ENCODE results near the gene NHSL2. TPM values are rescaled to one million over a fixed set of nuclear protein-coding genes. Genes with fewer than 3 reads are reported as not detected.

Gene NHSL2
- total RNA-seq, 2 experiments from 2014 or later, result not detected

DNA sequence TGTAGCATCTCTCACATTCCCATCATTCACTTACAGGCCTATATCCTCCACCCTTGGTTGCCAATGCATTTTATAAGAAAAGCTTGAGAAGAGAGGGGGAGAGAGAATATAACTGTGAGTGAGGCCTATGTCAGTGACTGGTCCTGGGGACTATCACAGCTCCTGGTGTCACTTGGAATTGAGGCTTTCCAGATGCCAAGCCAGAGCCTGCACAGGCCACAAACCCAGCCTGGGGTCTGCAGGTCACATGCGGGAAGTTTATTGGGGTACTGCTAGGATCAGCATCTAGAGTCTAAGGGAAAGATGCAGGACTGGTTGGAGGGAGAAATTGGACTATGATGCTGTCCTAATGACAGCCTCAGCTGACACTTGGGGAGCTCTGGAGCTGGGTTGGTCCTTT, 173.5 kb downstream of the NHSL2 start:
- Histone ChIP-seq H3K9me3 (ENCODE audit: low read length) (no peaks in the 10 kb centered on the region), H4K20me1 (ENCODE audit: insufficient read depth, low read length) (no peaks in the 10 kb centered on the region), H3K4me2 (ENCODE audit: low read length) (no peak overlapping the region), H3K36me3 (ENCODE audit: insufficient read depth, low read length) (no peaks in the 10 kb centered on the region), H3K4me3 (ENCODE audit: low read depth, low read length, poor library complexity, severe bottlenecking) (no peak overlapping the region), H3K27ac (ENCODE audit: low read depth, low read length, poor library complexity, severe bottlenecking) (no peak overlapping the region), H2AFZ (ENCODE audit: low read length) (no peak overlapping the region), H3K79me2 (ENCODE audit: insufficient read depth, low read depth, low read length) (no peaks in the 10 kb centered on the region), H3K9me2 (ENCODE audit: insufficient read depth, low read length) (no peaks in the 10 kb centered on the region), H3K4me1 (ENCODE audit: insufficient read depth, low read length, poor library complexity, severe bottlenecking) (no peaks in the 10 kb centered on the region)
- TF ChIP-seq, protein P1, sequence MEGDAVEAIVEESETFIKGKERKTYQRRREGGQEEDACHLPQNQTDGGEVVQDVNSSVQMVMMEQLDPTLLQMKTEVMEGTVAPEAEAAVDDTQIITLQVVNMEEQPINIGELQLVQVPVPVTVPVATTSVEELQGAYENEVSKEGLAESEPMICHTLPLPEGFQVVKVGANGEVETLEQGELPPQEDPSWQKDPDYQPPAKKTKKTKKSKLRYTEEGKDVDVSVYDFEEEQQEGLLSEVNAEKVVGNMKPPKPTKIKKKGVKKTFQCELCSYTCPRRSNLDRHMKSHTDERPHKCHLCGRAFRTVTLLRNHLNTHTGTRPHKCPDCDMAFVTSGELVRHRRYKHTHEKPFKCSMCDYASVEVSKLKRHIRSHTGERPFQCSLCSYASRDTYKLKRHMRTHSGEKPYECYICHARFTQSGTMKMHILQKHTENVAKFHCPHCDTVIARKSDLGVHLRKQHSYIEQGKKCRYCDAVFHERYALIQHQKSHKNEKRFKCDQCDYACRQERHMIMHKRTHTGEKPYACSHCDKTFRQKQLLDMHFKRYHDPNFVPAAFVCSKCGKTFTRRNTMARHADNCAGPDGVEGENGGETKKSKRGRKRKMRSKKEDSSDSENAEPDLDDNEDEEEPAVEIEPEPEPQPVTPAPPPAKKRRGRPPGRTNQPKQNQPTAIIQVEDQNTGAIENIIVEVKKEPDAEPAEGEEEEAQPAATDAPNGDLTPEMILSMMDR (conservative IDR thresholded peaks at IDR 0.05; ENCODE audit: low read length), result no peak
- TF ChIP-seq EZH2phosphoT487 (IDR thresholded peaks at IDR 0.05; ENCODE audit: borderline replicate concordance, low read depth, low read length), result no peak
- ChIA-PET CTCF (ENCODE audit: unreplicated experiment) (no interaction called here), POLR2A (no interaction called here)
- intact Hi-C loops (cut with micrococcal nuclease; ENCODE audit: unreplicated experiment), result no loop called here
- BruUV-seq (replicated peaks), result no TSS peak
- DNase-seq (ENCODE audit: low spot score), result no peak

DNA sequence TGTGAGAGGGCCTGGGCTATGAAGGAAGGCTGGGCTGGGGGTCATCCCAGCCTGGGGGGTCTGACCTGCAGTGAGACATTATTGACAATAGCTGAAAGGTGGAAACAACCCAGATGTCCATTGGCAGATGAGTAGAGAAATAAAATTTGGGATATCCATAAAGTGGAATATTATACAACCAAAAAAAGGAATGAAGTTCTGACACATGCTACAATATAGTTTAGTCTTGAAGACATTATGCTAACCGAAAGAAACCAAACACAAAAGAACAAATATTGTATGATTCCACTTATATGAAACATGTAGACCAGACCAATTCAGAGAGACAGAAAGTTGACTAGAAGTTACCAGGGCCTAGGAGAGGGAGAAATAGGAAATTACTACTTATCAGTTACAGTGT, 176.3 kb downstream of the NHSL2 start:
- Histone ChIP-seq H3K9me3 (ENCODE audit: low read length) (no peaks in the 10 kb centered on the region), H3K27ac (ENCODE audit: low read depth, low read length, poor library complexity, severe bottlenecking) (no peak overlapping the region), H4K20me1 (ENCODE audit: insufficient read depth, low read length) (no peaks in the 10 kb centered on the region), H3K79me2 (ENCODE audit: insufficient read depth, low read depth, low read length) (no peaks in the 10 kb centered on the region), H3K4me2 (ENCODE audit: low read length) (no peak overlapping the region), H2AFZ (ENCODE audit: low read length) (no peak overlapping the region), H3K4me1 (ENCODE audit: insufficient read depth, low read length, poor library complexity, severe bottlenecking) (no peaks in the 10 kb centered on the region), H3K9me2 (ENCODE audit: insufficient read depth, low read length) (no peaks in the 10 kb centered on the region), H3K4me3 (ENCODE audit: low read depth, low read length, poor library complexity, severe bottlenecking) (no peak overlapping the region), H3K36me3 (ENCODE audit: insufficient read depth, low read length) (no peaks in the 10 kb centered on the region)
- no TSS peak for BruUV-seq (replicated peaks)
- TF ChIP-seq, protein P1 (conservative IDR thresholded peaks at IDR 0.05; ENCODE audit: low read length), result no peak
- TF ChIP-seq EZH2phosphoT487 (IDR thresholded peaks at IDR 0.05; ENCODE audit: borderline replicate concordance, low read depth, low read length), result no peak
- ChIA-PET POLR2A (no interaction called here), CTCF (ENCODE audit: unreplicated experiment) (no interaction called here)
- DNase-seq (ENCODE audit: low spot score), result no peak
- intact Hi-C loops (cut with micrococcal nuclease; ENCODE audit: unreplicated experiment), result no loop called here

DNA sequence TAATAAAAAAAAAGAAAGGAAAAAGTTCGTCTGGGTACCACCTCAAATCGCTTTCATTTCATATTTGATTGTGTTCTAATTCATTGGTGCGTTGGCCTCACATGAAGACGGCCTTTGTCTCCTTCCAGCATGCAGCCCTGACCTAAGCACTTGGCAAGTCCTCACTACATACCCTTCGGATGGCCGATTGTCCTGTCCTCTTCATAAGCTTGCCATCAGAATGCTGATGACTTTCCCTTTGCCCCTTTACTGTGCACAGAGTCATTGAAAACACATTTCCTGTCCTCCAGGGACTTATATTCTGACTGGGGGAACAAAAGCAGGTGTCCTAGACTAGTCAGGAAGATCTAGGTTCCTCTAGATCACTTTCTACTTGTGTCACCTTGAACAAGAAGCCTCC, 178.1 kb downstream of the NHSL2 start:
- CTCF ChIA-PET (ENCODE audit: unreplicated experiment), result no interaction called here
- POLR2A ChIA-PET, result no interaction called here

More for the DNA sequence above, 178.1 kb downstream of the NHSL2 start:
- DNase-seq (ENCODE audit: low spot score), result no peak
- Histone ChIP-seq H2AFZ (ENCODE audit: low read length) (no peak overlapping the region), H3K4me1 (ENCODE audit: insufficient read depth, low read length, poor library complexity, severe bottlenecking) (no peaks in the 10 kb centered on the region), H4K20me1 (ENCODE audit: insufficient read depth, low read length) (no peaks in the 10 kb centered on the region), H3K36me3 (ENCODE audit: insufficient read depth, low read length) (no peaks in the 10 kb centered on the region), H3K27ac (ENCODE audit: low read depth, low read length, poor library complexity, severe bottlenecking) (no peak overlapping the region), H3K4me3 (ENCODE audit: low read depth, low read length, poor library complexity, severe bottlenecking) (no peak overlapping the region), H3K9me3 (ENCODE audit: low read length) (no peaks in the 10 kb centered on the region), H3K9me2 (ENCODE audit: insufficient read depth, low read length) (no peaks in the 10 kb centered on the region), H3K4me2 (ENCODE audit: low read length) (no peak overlapping the region), H3K79me2 (ENCODE audit: insufficient read depth, low read depth, low read length) (no peaks in the 10 kb centered on the region)
- TF ChIP-seq, protein P1 (conservative IDR thresholded peaks at IDR 0.05; ENCODE audit: low read length), result no peak
- no peak for TF ChIP-seq EZH2phosphoT487 (IDR thresholded peaks at IDR 0.05; ENCODE audit: borderline replicate concordance, low read depth, low read length)
- no TSS peak for BruUV-seq (replicated peaks)
- intact Hi-C loops (cut with micrococcal nuclease; ENCODE audit: unreplicated experiment), result no loop called here
